Neural cell (in vitro differentiated cells): ENCODE measurements around the gene PCP4. TPM values are rescaled to one million over a fixed set of nuclear protein-coding genes. Genes with fewer than 3 reads are reported as not detected.

Experiments
- H2AFZ ChIP-seq: fragments of 200-600, 300-800 bp; sonication (generic), shearing (Covaris generic); 2 replicates; pipeline ENCODE4 v1.6.0; 2014; ENCODE audit warnings: low read depth, mild to moderate bottlenecking, antibody characterized with exemption, low read length, moderate library complexity
- H3F3A ChIP-seq: fragments of 200-600 bp; shearing (Covaris generic); 2 replicates; pipeline ENCODE4 v1.6.1; 2016; ENCODE audit warnings: mild to moderate bottlenecking, moderate library complexity, mixed read lengths, antibody characterized with exemption, low read length; ENCODE audit not compliant: insufficient read depth, poor library complexity, severe bottlenecking
- H3K27ac ChIP-seq: fragments of 200-600, 300-800 bp; sonication (generic), shearing (Covaris generic); 2 replicates; pipeline ENCODE4 v1.5.1; 2014; ENCODE audit warnings: mild to moderate bottlenecking, low read length, moderate library complexity
- H3K27me3 ChIP-seq: fragments of 300-800, 200-600 bp; sonication (generic), shearing (Covaris generic); 2 replicates; pipeline ENCODE4 v1.6.0; 2014; ENCODE audit warnings: mild to moderate bottlenecking, low read depth, low read length, moderate library complexity; ENCODE audit not compliant: insufficient read depth
- H3K36me3 ChIP-seq: fragments of 300-800, 200-600 bp; sonication (generic), shearing (Covaris generic); 2 replicates; pipeline ENCODE4 v1.5.1; 2014; ENCODE audit warnings: mild to moderate bottlenecking, antibody characterized with exemption, low read length, moderate library complexity; ENCODE audit not compliant: insufficient read depth
- H3K4me2 ChIP-seq: fragments of 300-800, 200-600 bp; sonication (generic), shearing (Covaris generic); 2 replicates; pipeline ENCODE4 v1.6.0; 2014; ENCODE audit warnings: mild to moderate bottlenecking, low read length
- H3K4me3 ChIP-seq: fragments of 300-800, 200-600 bp; sonication (generic), shearing (Covaris generic); 2 replicates; pipeline ENCODE4 v1.5.1; 2014; ENCODE audit warnings: mild to moderate bottlenecking, low read length, moderate library complexity
- H3K79me2 ChIP-seq: fragments of 200-600 bp; shearing (Covaris generic); replicated peaks from 2 replicates; pipeline ENCODE4 v1.6.0; 2014; ENCODE audit warnings: mild to moderate bottlenecking, low read length, moderate library complexity; ENCODE audit not compliant: insufficient read depth
- H3K9ac ChIP-seq: fragments of 300-800, 200-600 bp; sonication (generic), shearing (Covaris generic); 2 replicates; pipeline ENCODE4 v1.6.1; 2016; ENCODE audit warnings: mild to moderate bottlenecking, low read length, mixed read lengths
- H3K9me2 ChIP-seq: fragments of 200-600 bp; shearing (Covaris generic); 2 replicates; pipeline ENCODE4 v1.6.1; 2016; ENCODE audit warnings: mild to moderate bottlenecking, low read length, mixed read lengths; ENCODE audit not compliant: insufficient read depth
- H3K9me3 ChIP-seq: fragments of 200-600, 300-800 bp; sonication (generic), shearing (Covaris generic); 2 replicates; pipeline ENCODE4 v1.6.1; 2016; ENCODE audit warnings: mild to moderate bottlenecking, mixed run types, low read length, moderate library complexity, mixed read lengths
- H4K20me1 ChIP-seq: fragments of 200-600 bp; shearing (Covaris generic); 2 replicates; pipeline ENCODE4 v1.6.1; 2016; ENCODE audit warnings: mild to moderate bottlenecking, mixed run types; ENCODE audit not compliant: insufficient read depth
- CTCF ChIP-seq: fragments of 450-650 bp; IDR thresholded peaks from 2 replicates; pipeline ENCODE4 v1.5.1; 2014; ENCODE audit warnings: antibody characterized with exemption, mild to moderate bottlenecking, moderate library complexity; ENCODE audit not compliant: poor library complexity, severe bottlenecking
- EP300 ChIP-seq: fragments of 450-650 bp; conservative IDR thresholded peaks from 2 replicates; pipeline ENCODE4 v1.6.1; 2014; ENCODE audit warnings: antibody characterized with exemption, mild to moderate bottlenecking, moderate library complexity; ENCODE audit not compliant: poor library complexity, severe bottlenecking
- EZH2 ChIP-seq: fragments of 200-600, 300-800 bp; shearing (Covaris generic), sonication (generic); IDR thresholded peaks from 2 replicates; pipeline ENCODE4 v1.6.1; 2014; ENCODE audit warnings: antibody characterized with exemption, low read length, borderline replicate concordance, mild to moderate bottlenecking; ENCODE audit not compliant: insufficient read depth, poor library complexity, severe bottlenecking
- MXI1 ChIP-seq: fragments of 450-650 bp; conservative IDR thresholded peaks from 2 replicates; pipeline ENCODE4 v1.6.1; 2014; ENCODE audit warnings: antibody characterized with exemption, mild to moderate bottlenecking; ENCODE audit not compliant: poor library complexity, severe bottlenecking
- POLR2AphosphoS5 ChIP-seq: IDR thresholded peaks from 2 replicates; pipeline ENCODE4 v1.6.1; 2012
- RAD21 ChIP-seq: fragments of 450-650 bp; conservative IDR thresholded peaks from 2 replicates; pipeline ENCODE4 v1.6.1; 2014; ENCODE audit warnings: antibody characterized with exemption, mild to moderate bottlenecking, moderate library complexity
- REST ChIP-seq: IDR thresholded peaks from 2 replicates; pipeline ENCODE4 v1.6.1; 2012; ENCODE audit warnings: borderline replicate concordance
- SMC3 ChIP-seq: fragments of 450-650 bp; conservative IDR thresholded peaks from 2 replicates; pipeline ENCODE4 v1.6.1; 2014; ENCODE audit warnings: antibody characterized with exemption, mild to moderate bottlenecking, moderate library complexity; ENCODE audit not compliant: poor library complexity
- TAF1 ChIP-seq: IDR thresholded peaks from 2 replicates; pipeline ENCODE4 v1.6.1; 2012; ENCODE audit warnings: low read depth
- polyA plus RNA-seq: library from polyadenylated mRNA; depleted of rRNA; stranded (reverse); fragments of >200 nt; gene quantifications from 2 replicates; pipeline ENCODE4 v1.2.3, GENCODE V29; 2014

PCP4 gene
- polyA plus RNA-seq, 1 donor from 2014 or later, result 10.1 TPM

- Histone ChIP-seq H3K27ac (no peak overlapping the region), H3F3A (no peaks in the 10 kb centered on the region)
Observed at GRCh38 chr21:39840373-39841097, 26.7 kb upstream of the PCP4 start.

GRCh38 chr21:39842741-39843459 lies 24.3 kb upstream of the PCP4 start:
- no peak for TF ChIP-seq TAF1
- Histone ChIP-seq H2AFZ (no peak overlapping the region), H3K27ac (no peak overlapping the region), H3K79me2 (no peaks in the 10 kb centered on the region), H3K9me3 (no peaks in the 10 kb centered on the region), H3K9me2 (no peaks in the 10 kb centered on the region), H3K36me3 (no peaks in the 10 kb centered on the region), H4K20me1 (no peaks in the 10 kb centered on the region), H3K4me3 (no peak overlapping the region), H3K9ac (no peak overlapping the region), H3K27me3 (no peaks in the 10 kb centered on the region), H3F3A (no peaks in the 10 kb centered on the region), H3K4me2 (no peak overlapping the region)

More at GRCh38 chr21:39840373-39841097, 26.7 kb upstream of the PCP4 start:
- Histone ChIP-seq H3K9ac (no peak overlapping the region), H3K4me2 (no peak overlapping the region), H3K9me3 (no peaks in the 10 kb centered on the region), H3K36me3 (no peaks in the 10 kb centered on the region), H3K27me3 (no peaks in the 10 kb centered on the region), H2AFZ (no peak overlapping the region), H3K4me3 (no peak overlapping the region), H3K9me2 (no peaks in the 10 kb centered on the region), H4K20me1 (no peaks in the 10 kb centered on the region), H3K79me2 (no peaks in the 10 kb centered on the region)
- TF ChIP-seq TAF1 (no peak), EP300 (no peak), MXI1 (no peak), POLR2AphosphoS5 (no peak), CTCF (no peak), EZH2 (no peak), RAD21 (no peak)

- Histone ChIP-seq H3K27ac (no peak overlapping the region), H3K9me2 (no peaks in the 10 kb centered on the region), H4K20me1 (no peaks in the 10 kb centered on the region), H3K4me2 (no peak overlapping the region), H3K27me3 (no peaks in the 10 kb centered on the region), H3F3A (no peaks in the 10 kb centered on the region), H2AFZ (no peak overlapping the region), H3K36me3 (no peaks in the 10 kb centered on the region), H3K79me2 (no peaks in the 10 kb centered on the region), H3K9ac (no peak overlapping the region), H3K9me3 (no peaks in the 10 kb centered on the region), H3K4me3 (no peak overlapping the region)
- TF ChIP-seq REST, result no peak
- TF ChIP-seq POLR2AphosphoS5, result no peak
- TF ChIP-seq MXI1, result no peak
- TF ChIP-seq EP300, result no peak
- TF ChIP-seq RAD21, result no peak
- no peak for TF ChIP-seq EZH2
- TF ChIP-seq SMC3, result no peak
- TF ChIP-seq CTCF, result no peak
- TF ChIP-seq TAF1, result no peak
Observed at GRCh38 chr21:39843483-39843882, 23.8 kb upstream of the PCP4 start.
